Karpas-422 (cell line): ENCODE results near the gene CLEC6A. TPM values are rescaled to one million over a fixed set of nuclear protein-coding genes. Genes with fewer than 3 reads are reported as not detected.

Experiments used
- DNase-seq: peaks from one replicate; pipeline ENCODE4 v3.0.0-alpha.2; 2015
- H2AFZ ChIP-seq: fragments of 200-600 bp; sonication (generic); 2 replicates; pipeline ENCODE4 v1.6.1; 2014; ENCODE audit warnings: antibody characterized with exemption, low read length, mixed read lengths
- H3K27ac ChIP-seq: fragments of 200-600 bp; sonication (generic); 2 replicates; pipeline ENCODE4 v1.5.1; 2014; ENCODE audit warnings: mild to moderate bottlenecking, low read length, moderate library complexity
- H3K27me3 ChIP-seq: fragments of 200-600 bp; sonication (generic); 2 replicates; pipeline ENCODE4 v1.6.1; 2014; ENCODE audit warnings: low read length, mixed read lengths
- H3K36me3 ChIP-seq: fragments of 200-600 bp; sonication (generic); 2 replicates; pipeline ENCODE4 v1.6.1; 2014; ENCODE audit warnings: low read length, mixed read lengths; ENCODE audit not compliant: insufficient read depth
- H3K4me1 ChIP-seq: fragments of 200-600 bp; sonication (generic); 2 replicates; pipeline ENCODE4 v1.6.1; 2014; ENCODE audit warnings: mild to moderate bottlenecking, low read length, mixed read lengths
- H3K4me2 ChIP-seq: fragments of 200-600 bp; sonication (generic); 2 replicates; pipeline ENCODE4 v1.6.1; 2014; ENCODE audit warnings: low read length, low read depth, mild to moderate bottlenecking; ENCODE audit not compliant: poor library complexity, severe bottlenecking
- H3K4me3 ChIP-seq: fragments of 200-600 bp; sonication (generic); 2 replicates; pipeline ENCODE4 v1.5.1; 2014; ENCODE audit warnings: mild to moderate bottlenecking, antibody characterized with exemption, low read length, mixed read lengths
- H3K79me2 ChIP-seq: fragments of 200-600 bp; sonication (generic); 2 replicates; pipeline ENCODE4 v1.6.1; 2014; ENCODE audit warnings: mild to moderate bottlenecking, low read length, mixed read lengths
- H3K9ac ChIP-seq: fragments of 200-600 bp; sonication (generic); 2 replicates; pipeline ENCODE4 v1.6.0; 2014; ENCODE audit warnings: low read length
- H3K9me2 ChIP-seq: fragments of 200-600 bp; sonication (generic), shearing (Covaris generic); replicated peaks from 2 replicates; pipeline ENCODE4 v1.6.0; 2014; ENCODE audit warnings: mild to moderate bottlenecking, low read length, moderate library complexity; ENCODE audit not compliant: insufficient read depth
- H3K9me3 ChIP-seq: fragments of 300-700, 200-600 bp; sonication (generic); 2 replicates; pipeline ENCODE4 v1.6.1; 2014; ENCODE audit warnings: low read length, mixed read lengths
- H4K20me1 ChIP-seq: fragments of 200-600 bp; sonication (generic); 2 replicates; pipeline ENCODE4 v1.6.1; 2014; ENCODE audit warnings: mild to moderate bottlenecking, antibody characterized with exemption, low read length, low read depth; ENCODE audit not compliant: insufficient read depth
- total RNA-seq: library from RNA; depleted of rRNA; stranded (reverse); fragments of >200 nt; shearing (Covaris generic); gene quantifications from 2 replicates; pipeline ENCODE4 v1.2.3, GENCODE V29; 2014; ENCODE audit warnings: low replicate concordance

Gene CLEC6A
- total RNA-seq, 1 experiment from 2014 or later, result not detected

DNA sequence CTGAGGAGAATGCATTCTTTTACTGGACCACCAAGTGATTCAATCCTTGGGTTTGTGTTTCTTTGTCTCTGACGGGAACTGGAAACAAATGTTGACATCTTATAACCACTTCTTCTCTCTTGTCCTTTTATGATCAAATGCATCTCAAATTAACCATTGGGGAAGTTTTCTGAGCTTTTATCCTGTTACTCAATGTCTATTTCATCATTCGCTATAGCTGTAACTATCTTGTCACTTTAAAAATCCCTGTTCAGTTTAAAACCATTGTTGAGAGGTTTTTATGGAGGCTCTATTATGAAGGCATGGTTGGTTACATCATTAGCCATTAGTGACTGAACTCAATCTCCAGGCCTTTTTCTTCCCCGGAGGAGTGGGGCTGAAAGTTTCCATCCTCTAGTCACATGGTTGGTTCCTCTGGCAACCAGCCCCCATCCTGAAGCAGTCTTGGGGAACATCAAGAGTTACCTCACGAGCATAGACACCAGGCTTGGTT, 2.7 kb upstream of the CLEC6A start:
- Histone ChIP-seq H3K9ac (no peak overlapping the region), H3K36me3 (no peaks in the 10 kb centered on the region), H3K27ac (no peak overlapping the region), H4K20me1 (no peaks in the 10 kb centered on the region), H3K4me3 (no peak overlapping the region), H3K79me2 (no peaks in the 10 kb centered on the region), H3K9me3 (no peaks in the 10 kb centered on the region), H3K9me2 (no peaks in the 10 kb centered on the region), H3K4me1 (no peaks in the 10 kb centered on the region), H3K4me2 (no peak overlapping the region), H2AFZ (no peak overlapping the region), H3K27me3 (0 out of 2 replicates have a peak, but pooled peaks cover 3% of the 10 kb centered on the region)
- no peak for DNase-seq

DNA sequence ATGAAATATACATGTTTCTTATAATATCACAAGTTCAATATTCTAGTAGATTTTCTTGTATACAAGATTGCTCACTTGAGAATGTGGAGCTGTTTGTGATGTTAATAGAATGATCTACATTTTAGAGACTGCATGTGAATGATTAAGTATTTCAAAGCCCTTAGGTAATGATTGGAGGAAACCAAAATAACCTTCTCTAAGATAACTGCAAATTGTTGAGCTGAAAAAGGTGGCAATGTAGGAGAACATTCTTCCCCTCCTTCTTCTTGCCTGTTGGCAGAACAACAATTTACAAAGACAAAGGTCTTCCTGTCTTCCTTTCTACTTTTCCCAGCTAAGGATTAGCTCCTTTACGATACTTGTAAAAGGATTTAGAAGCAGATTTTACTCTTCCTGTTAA, 2.0 kb upstream of the CLEC6A start:
- no peak overlapping the region for H3K4me2 ChIP-seq
- no peak overlapping the region for H2AFZ ChIP-seq
- H3K79me2 ChIP-seq, result no peaks in the 10 kb centered on the region
- no peak for DNase-seq
- 0 out of 2 replicates have a peak, but pooled peaks cover 3% of the 10 kb centered on the region for H3K27me3 ChIP-seq
- no peaks in the 10 kb centered on the region for H3K9me2 ChIP-seq
- H3K4me1 ChIP-seq, result no peaks in the 10 kb centered on the region
- no peak overlapping the region for H3K9ac ChIP-seq
- no peak overlapping the region for H3K27ac ChIP-seq
- H3K9me3 ChIP-seq, result no peaks in the 10 kb centered on the region
- no peak overlapping the region for H3K4me3 ChIP-seq
- no peaks in the 10 kb centered on the region for H4K20me1 ChIP-seq
- no peaks in the 10 kb centered on the region for H3K36me3 ChIP-seq

DNA sequence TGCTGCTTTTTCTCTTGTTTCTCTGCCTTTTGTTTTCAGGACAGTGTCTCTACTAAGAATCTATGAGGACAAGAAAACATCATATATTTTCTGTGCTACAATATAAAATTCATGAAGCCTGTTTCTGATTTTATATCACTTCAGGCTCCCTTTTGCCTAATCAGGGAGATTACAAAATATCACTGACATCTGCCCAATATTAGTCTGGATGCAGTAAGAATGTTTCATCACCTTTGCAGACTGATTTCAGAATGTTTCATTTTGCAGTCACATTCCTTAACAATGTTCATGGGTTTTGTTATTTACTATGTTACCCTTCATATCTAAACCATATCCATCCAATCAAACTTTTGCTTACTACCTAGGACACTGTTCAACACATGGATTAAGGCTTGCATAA, 491 bp upstream of the CLEC6A start:
- Histone ChIP-seq H3K4me2 (no peak overlapping the region), H3K9me3 (no peaks in the 10 kb centered on the region)

DNA sequence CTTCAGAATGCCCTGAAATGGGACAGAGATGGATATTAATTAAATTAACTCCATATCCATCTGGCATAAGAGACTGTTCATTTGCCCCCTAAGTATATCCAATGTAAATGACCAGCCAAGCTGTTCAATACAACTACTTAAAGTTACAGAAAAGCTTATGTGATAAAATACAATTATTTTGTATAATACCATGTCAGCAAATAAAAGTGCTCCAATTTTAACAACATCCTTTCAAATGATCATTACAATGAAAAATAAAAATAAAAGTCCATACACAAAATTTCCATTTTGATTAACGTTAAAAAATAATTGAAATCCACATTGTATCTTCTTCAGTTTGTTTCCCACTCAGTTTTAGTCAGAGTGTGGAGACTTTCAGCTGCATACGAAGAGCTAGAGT, 5.7 kb downstream of the CLEC6A start:
- Histone ChIP-seq H2AFZ (no peak overlapping the region), H3K4me1 (no peaks in the 10 kb centered on the region), H3K36me3 (no peaks in the 10 kb centered on the region), H3K9ac (no peak overlapping the region), H3K9me3 (no peaks in the 10 kb centered on the region), H3K27me3 (no peaks in the 10 kb centered on the region), H3K27ac (no peak overlapping the region), H3K79me2 (no peaks in the 10 kb centered on the region), H3K4me3 (no peak overlapping the region), H3K9me2 (no peaks in the 10 kb centered on the region), H4K20me1 (no peaks in the 10 kb centered on the region), H3K4me2 (no peak overlapping the region)
- no peak for DNase-seq

More for the DNA sequence above, 491 bp upstream of the CLEC6A start:
- H3K79me2 ChIP-seq, result no peaks in the 10 kb centered on the region
- H3K27me3 ChIP-seq, result 0 out of 2 replicates have a peak, but pooled peaks cover 3% of the 10 kb centered on the region
- DNase-seq, result no peak
- H3K4me3 ChIP-seq, result no peak overlapping the region
- H2AFZ ChIP-seq, result no peak overlapping the region
- no peaks in the 10 kb centered on the region for H3K36me3 ChIP-seq
- H3K9ac ChIP-seq, result no peak overlapping the region
- H4K20me1 ChIP-seq, result no peaks in the 10 kb centered on the region
- no peaks in the 10 kb centered on the region for H3K4me1 ChIP-seq
- H3K27ac ChIP-seq, result no peak overlapping the region
- H3K9me2 ChIP-seq, result no peaks in the 10 kb centered on the region

DNA sequence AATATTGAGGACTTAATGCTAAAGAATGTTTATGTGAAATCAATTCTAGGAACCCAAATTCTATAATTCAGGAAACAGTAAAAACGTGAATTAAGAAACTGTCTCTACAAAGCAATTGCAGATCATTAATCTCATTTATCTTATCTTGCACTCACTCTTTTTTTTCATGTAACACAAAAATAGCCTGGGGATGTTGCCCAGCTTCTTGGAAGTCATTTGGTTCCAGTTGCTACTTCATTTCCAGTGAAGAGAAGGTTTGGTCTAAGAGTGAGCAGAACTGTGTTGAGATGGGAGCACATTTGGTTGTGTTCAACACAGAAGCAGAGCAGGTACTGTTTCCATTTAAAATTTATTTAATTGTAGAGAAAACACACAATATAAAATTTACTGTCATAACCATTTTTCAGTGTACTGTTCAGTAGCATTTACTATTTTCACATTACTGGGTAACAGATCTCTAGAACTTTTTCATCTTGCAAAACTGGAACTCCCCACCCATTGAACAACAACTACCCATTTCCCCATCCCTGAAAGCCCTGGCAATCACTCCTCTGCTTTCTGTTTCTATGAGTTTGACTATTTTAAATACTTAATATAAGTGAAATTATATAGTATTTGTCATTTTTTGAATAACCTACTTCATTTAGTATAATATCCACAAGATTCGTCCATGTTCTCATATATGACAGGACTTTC, 9.7 kb downstream of the CLEC6A start:
- H2AFZ ChIP-seq, result no peak overlapping the region
- H3K36me3 ChIP-seq, result no peaks in the 10 kb centered on the region
- H3K4me3 ChIP-seq, result no peak overlapping the region
- no peak for DNase-seq
- H3K27ac ChIP-seq, result no peak overlapping the region
- no peaks in the 10 kb centered on the region for H3K4me1 ChIP-seq
- H3K27me3 ChIP-seq, result 0 out of 2 replicates have a peak, but pooled peaks cover 4% of the 10 kb centered on the region
- no peak overlapping the region for H3K4me2 ChIP-seq
- H3K79me2 ChIP-seq, result no peaks in the 10 kb centered on the region
- H3K9me2 ChIP-seq, result no peaks in the 10 kb centered on the region
- no peaks in the 10 kb centered on the region for H4K20me1 ChIP-seq
- no peak overlapping the region for H3K9ac ChIP-seq
- peaks cover 5% of the 10 kb centered on the region; the same call in 1 of the 2 replicates for H3K9me3 ChIP-seq

DNA sequence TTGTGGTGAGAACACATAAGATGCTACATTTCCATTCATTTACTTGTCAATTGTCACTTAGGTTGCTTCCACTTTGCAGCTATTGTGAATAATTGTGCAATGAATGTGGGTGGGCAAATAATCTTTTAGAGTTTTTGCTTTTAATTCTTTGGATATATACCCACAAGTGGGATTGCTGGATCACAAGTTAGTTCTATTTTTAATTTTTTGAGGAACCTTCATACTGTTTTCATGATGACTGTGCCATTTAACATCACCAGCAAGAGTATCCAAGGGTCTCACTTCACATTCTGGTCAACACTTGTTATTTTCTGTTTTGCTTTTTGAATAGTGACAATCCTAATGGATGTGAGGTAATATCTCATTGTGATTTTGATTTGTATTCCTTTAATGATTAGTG, 10.5 kb downstream of the CLEC6A start:
- Histone ChIP-seq H3K9me2 (no peaks in the 10 kb centered on the region), H3K9me3 (peaks cover 5% of the 10 kb centered on the region; the same call in 1 of the 2 replicates), H3K9ac (no peak overlapping the region), H3K27me3 (0 out of 2 replicates have a peak, but pooled peaks cover 4% of the 10 kb centered on the region), H3K36me3 (no peaks in the 10 kb centered on the region), H3K79me2 (no peaks in the 10 kb centered on the region), H4K20me1 (no peaks in the 10 kb centered on the region), H3K4me2 (no peak overlapping the region), H3K4me3 (no peak overlapping the region), H3K4me1 (no peaks in the 10 kb centered on the region), H2AFZ (no peak overlapping the region), H3K27ac (no peak overlapping the region)
- DNase-seq, result no peak

DNA sequence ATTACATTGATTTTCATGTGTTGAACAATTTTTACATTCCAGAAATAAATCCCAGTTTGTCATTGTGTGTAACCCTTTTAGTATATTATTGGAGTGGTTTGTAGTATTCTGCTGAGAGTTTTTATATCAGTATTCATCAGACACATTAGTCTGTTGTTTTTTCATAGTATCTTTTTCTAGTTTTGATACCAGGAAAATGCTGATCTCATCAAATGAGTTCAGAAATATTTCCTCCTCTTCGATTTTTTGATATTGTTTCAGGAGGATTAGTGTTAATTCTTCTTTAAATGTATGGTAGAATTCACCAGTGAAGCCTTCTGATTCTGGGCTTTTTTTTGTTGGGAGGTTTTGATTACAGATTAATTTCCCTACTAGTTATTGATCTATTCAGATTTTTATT, 15.3 kb downstream of the CLEC6A start:
- Histone ChIP-seq H3K36me3 (no peaks in the 10 kb centered on the region), H3K4me3 (no peak overlapping the region), H3K27me3 (0 out of 2 replicates have a peak, but pooled peaks cover 4% of the 10 kb centered on the region), H3K4me1 (no peaks in the 10 kb centered on the region), H3K4me2 (no peak overlapping the region), H3K9me2 (no peaks in the 10 kb centered on the region), H4K20me1 (no peaks in the 10 kb centered on the region), H2AFZ (no peak overlapping the region), H3K9ac (no peak overlapping the region), H3K79me2 (no peaks in the 10 kb centered on the region), H3K27ac (no peak overlapping the region), H3K9me3 (peaks cover 5% of the 10 kb centered on the region; the same call in 1 of the 2 replicates)
- DNase-seq, result no peak

DNA sequence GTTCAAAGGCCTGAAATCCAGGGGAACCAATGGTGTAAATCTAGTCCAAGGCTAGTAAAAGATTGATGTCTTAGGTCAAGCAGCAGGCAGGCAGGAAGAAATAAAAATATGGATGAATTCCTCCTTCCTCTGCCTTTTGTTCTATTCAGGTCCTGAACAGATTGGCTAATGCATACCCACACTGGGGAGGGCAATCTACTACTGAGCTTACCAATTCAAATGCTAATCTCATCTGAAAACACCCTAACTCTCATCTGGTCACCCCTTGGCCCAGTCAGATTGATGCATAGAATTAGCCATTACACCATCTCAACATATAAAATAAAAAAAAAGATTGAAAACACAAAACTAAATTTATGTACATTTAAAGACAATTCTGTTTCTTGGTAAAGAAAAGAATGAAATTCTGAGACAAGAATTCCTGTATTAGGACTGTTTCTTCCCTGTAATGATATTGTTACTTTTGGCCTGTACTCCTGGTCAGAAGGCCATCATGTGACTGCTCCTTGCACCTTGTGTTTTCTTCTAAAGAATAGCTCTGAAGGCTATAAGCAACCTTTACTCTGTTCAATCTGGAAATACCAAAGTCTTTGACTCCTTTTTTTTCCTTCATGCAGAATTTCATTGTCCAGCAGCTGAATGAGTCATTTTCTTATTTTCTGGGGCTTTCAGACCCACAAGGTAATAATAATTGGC, 19.9 kb downstream of the CLEC6A start:
- H4K20me1 ChIP-seq, result no peaks in the 10 kb centered on the region
- H3K4me2 ChIP-seq, result no peak overlapping the region
- no peak for DNase-seq
- no peaks in the 10 kb centered on the region for H3K27me3 ChIP-seq
- H3K36me3 ChIP-seq, result no peaks in the 10 kb centered on the region
- H2AFZ ChIP-seq, result no peak overlapping the region
- H3K79me2 ChIP-seq, result no peaks in the 10 kb centered on the region
- no peaks in the 10 kb centered on the region for H3K9me3 ChIP-seq
- H3K4me3 ChIP-seq, result no peak overlapping the region
- H3K4me1 ChIP-seq, result no peaks in the 10 kb centered on the region
- no peak overlapping the region for H3K27ac ChIP-seq
- H3K9me2 ChIP-seq, result no peaks in the 10 kb centered on the region
- H3K9ac ChIP-seq, result no peak overlapping the region
